Stimulated activated effector memory CD8-positive, alpha-beta T cell treated with anti-CD3 and anti-CD28 coated beads, Interleukin-12 subunit alpha, Interleukin-12 subunit beta, amount 100 ng/mL, for 72 hours (primary cell): Measurements from ENCODE around the gene TTC9B.

ENCODE experiments used
- ATAC-seq: fragments of 150-1000 bp; cut with Tn5 transposase; 2 replicates; pipeline ENCODE4 v1.10.0; 2021
- DNase-seq, 2 donors: peaks; one replicate each; pipeline ENCODE4 v3.0.0; 2021 to 2022; ENCODE audit warnings: low spot score in 2 of 2
- H3K27ac Mint-ChIP-seq: one replicate; pipeline ENCODE4 v1.8.0; 2022; ENCODE audit warnings: mild to moderate bottlenecking, mixed read lengths
- H3K36me3 Mint-ChIP-seq: one replicate; pipeline ENCODE4 v1.8.0; 2022; ENCODE audit warnings: mild to moderate bottlenecking, mixed read lengths
- H3K4me1 Mint-ChIP-seq: one replicate; pipeline ENCODE4 v1.8.0; 2022; ENCODE audit warnings: mixed read lengths
- H3K4me3 Mint-ChIP-seq: one replicate; pipeline ENCODE4 v1.8.0; 2022; ENCODE audit warnings: mild to moderate bottlenecking, mixed read lengths
- H3K9me3 Mint-ChIP-seq: one replicate; pipeline ENCODE4 v1.8.0; 2022; ENCODE audit warnings: mixed read lengths

TTC9B gene

DNA sequence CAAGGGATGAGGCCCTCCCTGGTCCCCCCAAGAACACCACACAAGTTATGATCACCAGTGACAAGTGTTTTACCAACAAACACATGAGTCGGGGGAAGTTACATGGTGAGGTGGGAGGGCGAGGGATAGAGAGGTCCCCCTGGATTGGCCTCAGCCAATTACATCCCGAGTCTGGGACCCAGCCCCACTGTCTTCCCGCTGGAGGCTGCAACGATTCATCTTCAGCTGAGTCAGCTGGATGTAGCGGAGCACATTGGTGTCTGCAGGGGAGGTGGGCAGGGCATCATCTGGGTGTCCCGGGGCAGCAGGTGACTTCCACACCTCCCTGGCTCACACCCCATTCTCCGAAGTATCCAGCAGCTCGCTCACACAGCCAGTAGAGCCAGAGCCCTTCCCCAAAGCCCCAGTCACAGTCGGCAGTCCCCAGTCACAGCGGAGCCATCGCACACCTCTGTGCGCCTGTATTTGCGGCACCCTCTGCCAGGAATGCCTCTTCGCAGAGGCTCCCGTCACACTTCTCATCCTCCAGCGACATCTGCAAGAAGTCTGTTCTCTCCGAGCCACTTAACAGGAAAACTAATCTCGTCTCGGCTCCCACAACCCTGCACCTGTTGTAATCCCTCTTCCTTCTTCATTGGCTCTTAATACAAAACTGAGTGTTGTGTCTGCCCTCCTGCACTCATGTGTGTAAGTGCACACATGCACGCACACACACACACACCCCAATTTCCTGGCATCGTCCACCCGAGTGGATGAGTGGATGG is 2.0 kb downstream of the TTC9B start:
- H3K4me3 Mint-ChIP-seq, result no peak overlapping the region
- ATAC-seq (no peak), DNase-seq (no peak)
- peaks cover 9% of the 10 kb centered on the region for H3K4me1 Mint-ChIP-seq
- no peaks in the 10 kb centered on the region for H3K9me3 Mint-ChIP-seq
- peaks cover 12% of the 10 kb centered on the region for H3K36me3 Mint-ChIP-seq
- H3K27ac Mint-ChIP-seq, result no peak overlapping the region

DNA sequence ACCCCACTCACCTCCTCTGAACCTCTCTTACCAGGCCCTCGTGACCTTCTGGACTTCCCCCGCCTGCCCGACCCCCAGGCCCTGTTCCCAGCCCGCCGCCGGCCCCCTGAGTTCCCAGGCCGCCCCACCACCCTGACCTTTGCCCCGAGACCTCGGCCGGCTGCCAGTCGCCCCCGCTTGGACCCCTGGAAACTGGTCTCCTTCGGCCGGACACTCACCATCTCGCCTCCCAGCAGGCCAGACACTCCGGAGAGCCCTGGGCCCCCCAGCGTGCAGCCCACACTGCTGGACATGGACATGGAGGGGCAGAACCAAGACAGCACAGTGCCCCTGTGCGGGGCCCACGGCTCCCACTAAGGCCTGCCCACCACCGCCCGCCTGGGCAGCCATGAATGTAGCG is 3.2 kb downstream of the TTC9B start:
- Mint-ChIP-seq H3K36me3 (peaks cover 22% of the 10 kb centered on the region), H3K4me3 (no peak overlapping the region), H3K4me1 (peaks cover 9% of the 10 kb centered on the region), H3K27ac (no peak overlapping the region), H3K9me3 (no peaks in the 10 kb centered on the region)
- DNase-seq (no peak), ATAC-seq (no peak)

DNA sequence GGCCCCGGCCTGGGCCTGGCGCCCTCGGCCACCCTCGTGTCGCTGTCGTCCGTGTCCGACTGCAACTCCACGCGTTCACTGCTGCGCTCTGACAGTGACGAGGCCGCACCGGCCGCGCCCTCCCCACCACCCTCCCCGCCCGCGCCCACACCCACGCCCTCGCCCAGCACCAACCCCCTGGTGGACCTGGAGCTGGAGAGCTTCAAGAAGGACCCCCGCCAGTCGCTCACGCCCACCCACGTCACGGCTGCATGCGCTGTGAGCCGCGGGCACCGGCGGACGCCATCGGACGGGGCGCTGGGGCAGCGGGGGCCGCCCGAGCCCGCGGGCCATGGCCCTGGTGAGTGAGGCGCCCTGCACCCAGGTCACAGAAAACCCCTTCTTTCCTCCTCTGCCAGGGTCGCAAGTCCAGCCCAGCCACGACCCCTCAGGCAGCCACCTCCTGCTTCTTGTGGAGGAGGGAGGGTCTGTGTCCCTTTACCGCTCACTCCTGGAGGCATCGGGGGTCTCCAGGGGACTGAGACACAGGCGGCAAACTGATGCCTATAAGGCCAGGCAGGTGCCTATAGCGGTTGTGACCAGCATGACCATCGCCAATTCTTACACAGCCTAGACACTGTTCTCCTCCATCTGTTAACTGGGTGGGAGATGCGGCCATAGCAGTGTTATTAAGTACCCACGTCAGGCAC is 4.2 kb downstream of the TTC9B start:
- no peak for DNase-seq
- ATAC-seq, result no peak
- Mint-ChIP-seq H3K36me3 (peaks cover 29% of the 10 kb centered on the region), H3K4me3 (no peak overlapping the region), H3K4me1 (peaks cover 9% of the 10 kb centered on the region), H3K27ac (no peak overlapping the region), H3K9me3 (no peaks in the 10 kb centered on the region)

DNA sequence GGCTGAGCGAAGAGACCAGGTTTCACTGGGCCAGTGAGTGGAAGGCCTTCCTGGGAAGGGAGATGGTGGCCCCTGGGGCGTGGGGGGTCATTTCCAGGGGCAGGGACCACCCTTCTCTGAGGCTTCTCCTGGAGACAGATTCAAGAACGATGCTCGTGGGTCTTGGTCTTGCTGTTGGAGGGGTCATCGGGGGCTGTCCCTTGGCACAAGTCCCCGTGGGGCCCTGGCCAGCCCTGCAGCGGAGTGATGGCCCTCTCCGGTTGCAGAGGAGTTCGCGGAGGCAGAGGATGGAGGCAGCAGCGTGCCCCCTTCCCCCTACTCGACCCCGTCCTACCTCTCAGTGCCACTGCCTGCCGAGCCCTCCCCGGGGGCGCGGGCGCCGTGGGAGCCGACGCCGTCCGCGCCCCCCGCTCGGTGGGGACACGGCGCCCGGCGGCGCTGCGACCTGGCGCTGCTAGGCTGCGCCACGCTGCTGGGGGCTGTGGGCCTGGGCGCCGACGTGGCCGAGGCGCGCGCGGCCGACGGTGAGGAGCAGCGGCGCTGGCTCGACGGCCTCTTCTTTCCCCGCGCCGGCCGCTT is 4.8 kb downstream of the TTC9B start:
- Mint-ChIP-seq H3K27ac (no peak overlapping the region), H3K36me3 (peaks cover 29% of the 10 kb centered on the region), H3K9me3 (no peaks in the 10 kb centered on the region), H3K4me1 (peaks cover 9% of the 10 kb centered on the region), H3K4me3 (no peak overlapping the region)
- no peak for DNase-seq
- ATAC-seq, result no peak

DNA sequence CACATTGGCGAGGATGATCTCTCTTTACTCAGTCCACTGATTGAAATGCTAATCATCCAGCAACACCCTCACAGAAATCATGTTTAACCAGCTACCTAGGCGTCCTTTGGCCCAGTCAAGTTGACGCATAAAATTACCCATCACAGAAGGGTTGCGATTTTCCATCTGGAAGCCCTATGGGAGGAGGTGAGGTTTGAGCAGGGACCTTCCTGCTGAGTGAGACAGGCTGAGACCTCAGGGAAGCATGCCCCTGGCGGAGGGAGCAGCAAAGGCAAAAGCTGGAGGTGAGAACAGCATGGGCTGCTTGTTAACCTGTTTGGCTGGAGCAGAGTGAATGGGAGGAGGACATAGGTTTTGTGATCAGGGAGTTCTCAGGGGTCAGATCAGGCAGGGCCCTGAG is 7.3 kb downstream of the TTC9B start:
- no peak overlapping the region for H3K4me3 Mint-ChIP-seq
- no peak overlapping the region for H3K27ac Mint-ChIP-seq
- H3K4me1 Mint-ChIP-seq, result no peaks in the 10 kb centered on the region
- H3K9me3 Mint-ChIP-seq, result no peaks in the 10 kb centered on the region
- ATAC-seq (no peak), DNase-seq (no peak)
- H3K36me3 Mint-ChIP-seq, result peaks cover 27% of the 10 kb centered on the region

DNA sequence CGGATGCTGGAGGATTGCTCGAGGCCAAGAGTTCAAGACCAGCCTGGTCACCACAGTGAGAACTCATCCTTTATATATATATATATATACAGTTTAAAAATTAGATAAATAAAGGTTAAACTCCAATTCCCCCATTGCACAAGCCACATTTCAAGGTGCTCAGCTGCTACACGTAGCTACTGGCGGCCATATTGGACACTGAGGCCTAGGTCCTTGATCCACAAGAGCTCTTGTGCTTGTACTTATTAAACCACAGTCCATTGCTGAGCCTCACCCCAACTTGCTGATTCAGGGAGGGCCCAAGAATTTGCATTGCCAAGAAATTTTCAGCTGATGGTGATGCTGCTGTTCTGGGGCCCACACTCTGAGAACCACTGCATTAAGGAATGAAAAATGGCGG is 9.6 kb downstream of the TTC9B start:
- Mint-ChIP-seq H3K36me3 (peaks cover 34% of the 10 kb centered on the region), H3K4me1 (peaks cover 6% of the 10 kb centered on the region), H3K27ac (no peak overlapping the region), H3K4me3 (no peak overlapping the region), H3K9me3 (no peaks in the 10 kb centered on the region)
- DNase-seq, result no peak
- no peak for ATAC-seq

DNA sequence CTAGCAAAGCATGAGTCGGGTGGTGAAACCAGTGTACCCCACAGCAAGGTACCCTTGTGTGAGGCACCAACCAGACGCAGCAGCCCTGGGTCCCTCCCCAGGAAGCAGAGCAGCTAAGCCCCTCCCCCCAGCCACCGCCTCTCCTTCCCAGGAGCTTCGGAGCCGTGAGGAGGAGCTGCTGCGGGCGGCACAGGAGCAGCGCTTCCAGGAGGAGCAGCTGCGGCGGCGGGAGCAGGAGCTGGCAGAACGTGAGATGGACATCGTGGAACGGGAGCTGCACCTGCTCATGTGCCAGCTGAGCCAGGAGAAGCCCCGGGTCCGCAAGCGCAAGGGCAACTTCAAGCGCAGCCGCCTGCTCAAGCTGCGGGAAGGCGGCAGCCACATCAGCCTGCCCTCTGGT is 12.4 kb downstream of the TTC9B start:
- H3K27ac Mint-ChIP-seq, result no peak overlapping the region
- H3K4me1 Mint-ChIP-seq, result peaks cover 11% of the 10 kb centered on the region
- ATAC-seq (no peak), DNase-seq (no peak)
- no peak overlapping the region for H3K4me3 Mint-ChIP-seq
- H3K36me3 Mint-ChIP-seq, result peaks cover 42% of the 10 kb centered on the region
- H3K9me3 Mint-ChIP-seq, result no peaks in the 10 kb centered on the region

DNA sequence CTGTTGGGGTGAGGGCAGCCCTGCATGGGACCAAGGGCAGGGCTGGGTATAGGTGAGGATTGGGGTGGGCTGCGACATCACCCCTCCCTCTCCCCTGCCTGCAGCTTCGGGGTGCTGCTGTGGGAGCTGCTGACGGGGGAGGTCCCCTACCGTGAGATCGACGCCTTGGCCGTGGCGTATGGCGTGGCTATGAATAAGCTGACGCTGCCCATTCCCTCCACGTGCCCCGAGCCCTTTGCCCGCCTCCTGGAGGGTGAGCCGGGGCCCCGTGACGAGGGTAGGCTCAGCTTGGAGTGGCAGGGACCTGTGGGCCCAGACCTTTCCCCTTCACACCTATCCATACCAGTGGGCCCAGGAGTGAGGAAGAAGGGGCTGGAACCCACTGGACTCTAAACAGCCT is 13.8 kb downstream of the TTC9B start:
- no peak overlapping the region for H3K4me3 Mint-ChIP-seq
- no peak overlapping the region for H3K27ac Mint-ChIP-seq
- peaks cover 32% of the 10 kb centered on the region for H3K36me3 Mint-ChIP-seq
- ATAC-seq (no peak), DNase-seq (no peak)
- no peaks in the 10 kb centered on the region for H3K9me3 Mint-ChIP-seq
- peaks cover 14% of the 10 kb centered on the region for H3K4me1 Mint-ChIP-seq

DNA sequence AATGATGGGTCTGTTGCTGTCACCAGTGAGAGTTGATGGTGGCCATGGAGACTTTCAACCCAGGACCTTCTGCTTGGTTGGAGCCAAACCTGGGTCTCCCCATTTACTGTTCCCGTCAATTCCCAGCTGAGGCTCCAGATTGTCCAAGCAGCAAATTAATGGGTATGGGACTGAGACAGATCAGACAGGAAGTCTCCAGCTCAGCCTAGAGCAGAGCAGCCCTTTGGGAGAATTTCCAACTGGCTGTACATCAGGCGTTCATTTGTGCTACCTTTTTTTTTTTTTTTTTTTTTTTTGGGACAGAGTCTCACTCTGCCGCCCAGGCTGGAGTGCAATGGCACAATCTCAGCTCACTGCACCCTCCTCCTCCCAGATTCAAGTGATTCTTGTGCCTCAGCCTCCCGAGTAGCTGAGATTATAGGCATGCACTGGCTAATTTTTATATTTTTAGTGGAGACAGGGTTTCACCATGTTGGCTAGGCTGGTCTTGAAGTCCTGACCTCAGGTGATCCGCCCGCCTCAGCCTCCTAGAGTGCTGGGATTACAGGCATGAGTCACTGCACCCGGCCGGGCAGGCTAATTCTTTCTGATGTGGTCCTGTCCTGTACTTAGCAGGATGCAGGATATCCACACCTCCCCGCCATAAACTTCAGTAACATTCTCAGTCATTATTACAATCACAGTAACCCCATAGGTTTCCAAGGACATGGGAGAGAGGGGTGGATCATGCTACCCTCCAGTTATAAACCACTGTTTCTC is 17.7 kb downstream of the TTC9B start:
- peaks cover 16% of the 10 kb centered on the region for H3K4me1 Mint-ChIP-seq
- no peak for DNase-seq
- no peak overlapping the region for H3K4me3 Mint-ChIP-seq
- no peak overlapping the region for H3K27ac Mint-ChIP-seq
- H3K36me3 Mint-ChIP-seq, result peaks cover 19% of the 10 kb centered on the region
- no peaks in the 10 kb centered on the region for H3K9me3 Mint-ChIP-seq
- no peak for ATAC-seq

DNA sequence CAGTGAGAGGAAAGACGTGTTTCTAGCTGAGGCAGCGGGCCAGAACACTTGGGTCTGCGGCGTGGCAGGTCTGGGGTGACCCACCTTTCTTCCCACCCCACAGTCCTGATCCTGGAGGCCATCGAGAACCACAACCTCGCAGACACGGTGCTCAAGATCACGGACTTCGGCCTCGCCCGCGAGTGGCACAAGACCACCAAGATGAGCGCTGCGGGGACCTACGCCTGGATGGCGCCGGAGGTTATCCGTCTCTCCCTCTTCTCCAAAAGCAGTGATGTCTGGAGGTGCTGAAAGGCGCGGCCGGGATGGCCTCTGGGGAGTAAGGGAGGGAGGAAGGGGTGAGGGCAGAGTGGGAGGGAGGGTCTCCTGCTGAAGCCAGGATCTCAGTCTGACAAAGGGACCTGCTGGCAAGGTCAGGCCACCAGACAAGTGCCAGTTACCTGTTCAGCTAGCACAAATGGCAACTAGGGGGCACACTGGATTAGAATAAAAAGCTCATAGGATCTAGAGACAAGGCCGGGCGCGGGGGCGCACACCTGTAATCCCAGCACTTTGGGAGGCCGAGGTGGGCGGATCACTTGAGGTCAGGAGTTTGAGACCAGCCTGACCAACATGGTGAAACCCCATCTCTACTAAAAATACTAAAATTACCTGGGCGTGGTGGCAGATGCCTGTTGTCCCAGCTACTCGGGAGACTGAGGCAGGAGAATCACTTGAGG is 19.8 kb downstream of the TTC9B start:
- no peaks in the 10 kb centered on the region for H3K9me3 Mint-ChIP-seq
- no peak overlapping the region for H3K4me3 Mint-ChIP-seq
- no peak for DNase-seq
- H3K27ac Mint-ChIP-seq, result no peak overlapping the region
- peaks cover 24% of the 10 kb centered on the region for H3K4me1 Mint-ChIP-seq
- ATAC-seq, result no peak
- peaks cover 13% of the 10 kb centered on the region for H3K36me3 Mint-ChIP-seq

DNA sequence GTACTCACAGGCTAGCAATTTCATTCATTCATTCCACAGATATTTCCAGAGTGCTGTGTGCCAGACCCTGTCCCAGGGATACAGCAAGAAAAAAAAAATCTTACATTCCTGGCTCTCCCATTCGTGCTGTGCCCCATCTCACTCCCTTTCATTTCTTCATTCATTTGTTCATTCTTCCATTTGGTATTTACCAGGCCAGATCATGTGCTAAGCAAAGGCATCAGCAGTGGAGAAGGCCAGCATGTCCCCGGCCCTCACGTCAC is 24.7 kb downstream of the TTC9B start:
- H3K9me3 Mint-ChIP-seq, result no peaks in the 10 kb centered on the region
- ATAC-seq (no peak), DNase-seq (no peak)
- H3K4me1 Mint-ChIP-seq, result peaks cover 38% of the 10 kb centered on the region
- no peak overlapping the region for H3K27ac Mint-ChIP-seq
- H3K4me3 Mint-ChIP-seq, result peak overlapping the region; percentile 0
- peaks cover 7% of the 10 kb centered on the region for H3K36me3 Mint-ChIP-seq

DNA sequence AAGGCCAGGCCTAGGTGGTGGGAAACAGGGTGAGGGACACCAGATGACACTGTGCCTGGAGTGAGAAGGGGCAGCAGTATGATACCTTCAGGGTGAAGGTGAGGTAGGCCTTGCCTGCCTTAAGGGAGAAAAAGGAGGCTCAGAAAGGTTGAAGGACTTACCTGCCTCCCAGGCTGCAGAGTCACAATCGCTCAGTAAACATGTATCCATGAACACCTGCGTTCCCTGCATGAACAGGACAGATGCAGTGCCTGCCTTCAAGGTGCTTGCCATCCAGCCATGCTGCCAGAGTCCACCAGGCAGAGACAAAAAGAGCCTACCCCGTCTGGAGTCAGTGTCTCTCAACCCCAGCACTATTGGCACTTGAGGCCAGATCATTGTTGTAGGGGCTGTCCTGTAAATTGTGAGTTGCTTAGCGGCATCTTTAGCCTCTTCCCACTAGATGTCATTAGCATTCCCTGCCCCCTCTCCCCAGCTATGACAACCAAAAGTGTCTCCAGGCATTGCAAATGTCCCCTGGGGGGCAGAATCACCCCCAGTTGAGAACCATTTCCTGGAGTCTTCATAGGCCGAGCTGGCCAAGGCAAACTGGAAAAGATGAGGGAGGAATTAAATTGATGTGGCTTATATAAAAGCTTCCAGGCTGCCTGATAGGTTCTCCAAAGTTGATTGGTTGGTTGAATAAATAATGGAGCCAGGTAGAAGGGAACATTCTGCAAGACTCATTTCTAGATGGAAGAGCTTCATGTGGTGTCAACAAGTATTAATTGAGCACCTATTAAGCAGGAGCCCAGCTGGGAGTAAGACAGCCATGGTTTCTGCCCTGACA is 25.2 kb downstream of the TTC9B start:
- no peaks in the 10 kb centered on the region for H3K9me3 Mint-ChIP-seq
- H3K36me3 Mint-ChIP-seq, result peaks cover 7% of the 10 kb centered on the region
- DNase-seq (no peak), ATAC-seq (no peak)
- H3K4me3 Mint-ChIP-seq, result peak overlapping the region; percentile 80
- peaks cover 38% of the 10 kb centered on the region for H3K4me1 Mint-ChIP-seq
- H3K27ac Mint-ChIP-seq, result no peak overlapping the region

DNA sequence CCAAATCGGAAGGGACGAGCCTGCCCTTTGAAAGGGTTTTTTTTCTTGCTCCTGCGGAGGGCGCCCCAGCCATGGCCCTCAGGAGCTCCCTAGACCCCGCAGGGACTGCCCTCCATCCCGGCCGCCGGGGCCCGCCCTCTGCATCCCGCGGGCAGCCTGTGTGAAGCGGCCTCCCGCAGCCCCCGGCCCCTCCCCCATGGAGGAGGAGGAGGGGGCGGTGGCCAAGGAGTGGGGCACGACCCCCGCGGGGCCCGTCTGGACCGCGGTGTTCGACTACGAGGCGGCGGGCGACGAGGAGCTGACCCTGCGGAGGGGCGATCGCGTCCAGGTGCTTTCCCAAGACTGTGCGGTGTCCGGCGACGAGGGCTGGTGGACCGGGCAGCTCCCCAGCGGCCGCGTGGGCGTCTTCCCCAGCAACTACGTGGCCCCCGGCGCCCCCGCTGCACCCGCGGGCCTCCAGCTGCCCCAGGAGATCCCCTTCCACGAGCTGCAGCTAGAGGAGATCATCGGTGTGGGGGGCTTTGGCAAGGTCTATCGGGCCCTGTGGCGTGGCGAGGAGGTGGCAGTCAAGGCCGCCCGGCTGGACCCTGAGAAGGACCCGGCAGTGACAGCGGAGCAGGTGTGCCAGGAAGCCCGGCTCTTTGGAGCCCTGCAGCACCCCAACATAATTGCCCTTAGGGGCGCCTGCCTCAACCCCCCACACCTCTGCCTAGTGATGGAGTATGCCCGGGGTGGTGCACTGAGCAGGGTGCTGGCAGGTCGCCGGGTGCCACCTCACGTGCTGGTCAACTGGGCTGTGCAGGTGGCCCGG is 26.1 kb downstream of the TTC9B start:
- H3K4me1 Mint-ChIP-seq, result peaks cover 38% of the 10 kb centered on the region
- ATAC-seq (peak; percentile 2), DNase-seq (peak; percentile 19 to 58)
- no peaks in the 10 kb centered on the region for H3K9me3 Mint-ChIP-seq
- no peak overlapping the region for H3K27ac Mint-ChIP-seq
- H3K4me3 Mint-ChIP-seq, result peak overlapping the region; percentile 80
- H3K36me3 Mint-ChIP-seq, result peaks cover 7% of the 10 kb centered on the region
